K562 (cell line): ENCODE measurements around the gene MED16. TPM values are rescaled to one million over a fixed set of nuclear protein-coding genes. Genes with fewer than 3 reads are reported as not detected.

Experiments used
- ATAC-seq: fragments of 200-7000 bp; cut with Tn5 transposase; 3 replicates; pipeline ENCODE4 v1.9.1; 2020; ENCODE audit warnings: moderate library complexity
- BruUV-seq: library from RNA; stranded (reverse); fragments of 400-500 nt; replicated peaks from 2 replicates; lab custom pipeline; 2021; lab: Mats Ljungman, UMichigan
- CTCF ChIA-PET: fragments of 300-600 bp; formaldehyde crosslinking; extraction: SDS; loops from one replicate; lab custom pipeline; 2021; ENCODE audit warnings: low intra/inter-chr PET ratio; lab: Yijun Ruan, JAX
- POLR2A ChIA-PET: fragments of 300-600, 350-650 bp; sonication (Branson Sonifier 250); formaldehyde crosslinking; extraction: SDS; loops from one replicate; lab custom pipeline; 2021; ENCODE audit warnings: antibody characterized with exemption, inconsistent platforms; lab: Yijun Ruan, JAX
- DNase-seq, 4 experiments: peaks; one replicate each; pipeline versions ENCODE4 v3.0.0 to v3.0.0-alpha.2; 2011 to 2018; ENCODE audit warnings: low spot score in 3 of 4, mixed read lengths in 3 of 4; ENCODE audit errors: extremely low read depth in 1 of 4
- FAIRE-seq: peaks from 2 replicates; lab custom pipeline; 2011; peaks lifted over from hg19 to GRCh38; lab: Jason Lieb, UNC
- H2AFZ ChIP-seq: 2 replicates; pipeline ENCODE4 v1.6.0; 2011; ENCODE audit warnings: low read depth, low read length, control low read depth, inconsistent platforms
- H3K27ac ChIP-seq: fragments of 200-600 bp; 3 replicates; pipeline ENCODE4 v1.8.0; 2011; ENCODE audit warnings: low read depth, mild to moderate bottlenecking, control low read depth, inconsistent platforms, low read length, moderate library complexity, mixed read lengths; ENCODE audit errors: extremely low read depth
- H3K27me3 ChIP-seq, 2 experiments: fragments of 300-600 bp in 1 of 2; 2 replicates in 1 of 2; 3 replicates in 1 of 2; pipeline versions ENCODE4 v1.6.0 to v1.8.0; 2011; ENCODE audit warnings: inconsistent platforms in 2 of 2, low read length in 2 of 2, mild to moderate bottlenecking in 1 of 2, mixed read lengths in 1 of 2, moderate library complexity in 1 of 2; ENCODE audit not compliant: control insufficient read depth in 2 of 2, insufficient read depth in 2 of 2
- H3K36me3 ChIP-seq: fragments of 300-600 bp; 3 replicates; pipeline ENCODE4 v1.8.0; 2011; ENCODE audit warnings: mild to moderate bottlenecking, low read length, inconsistent platforms; ENCODE audit not compliant: control insufficient read depth, insufficient read depth
- H3K4me1 ChIP-seq, 2 experiments: fragments of 200-600 bp in 1 of 2; replicated peaks in 1 of 2; 2 replicates in 1 of 2; 3 replicates in 1 of 2; pipeline versions ENCODE4 v1.5.1 to v1.8.0; 2011; ENCODE audit warnings: inconsistent platforms in 2 of 2, low read length in 2 of 2, mild to moderate bottlenecking in 1 of 2, mixed read lengths in 1 of 2, moderate library complexity in 1 of 2; ENCODE audit not compliant: control insufficient read depth in 2 of 2, insufficient read depth in 2 of 2
- H3K4me2 ChIP-seq: 2 replicates; pipeline ENCODE4 v1.6.1; 2011; ENCODE audit warnings: low read length, control low read depth, inconsistent platforms, mixed read lengths; ENCODE audit not compliant: insufficient read depth
- H3K4me3 ChIP-seq: fragments of 200-600 bp; sonication (generic), shearing (Covaris generic); 2 replicates; pipeline ENCODE4 v1.5.1; 2016; ENCODE audit warnings: control low read depth, inconsistent platforms
- H3K79me2 ChIP-seq: fragments of 200-600 bp; 3 replicates; pipeline ENCODE4 v1.8.0; 2011; ENCODE audit warnings: low read length, inconsistent platforms; ENCODE audit not compliant: control insufficient read depth, insufficient read depth
- H3K9ac ChIP-seq, 2 experiments: 2 replicates each; pipeline versions ENCODE4 v1.6.0 to v1.6.1; 2011; ENCODE audit warnings: low read depth in 2 of 2, low read length in 2 of 2, control low read depth in 1 of 2, inconsistent platforms in 1 of 2, mild to moderate bottlenecking in 1 of 2, mixed read lengths in 1 of 2; ENCODE audit not compliant: insufficient read depth in 1 of 2
- H3K9me1 ChIP-seq: one replicate; pipeline ENCODE4 v1.6.0; 2011; ENCODE audit warnings: inconsistent platforms, mild to moderate bottlenecking, low read length, moderate library complexity; ENCODE audit not compliant: control insufficient read depth, insufficient read depth
- H3K9me3 ChIP-seq: replicated peaks from 2 replicates; pipeline ENCODE4 v1.5.1; 2011; ENCODE audit warnings: low read depth, low read length, inconsistent platforms; ENCODE audit not compliant: control insufficient read depth, insufficient read depth
- H4K20me1 ChIP-seq: replicated peaks from 2 replicates; pipeline ENCODE4 v1.6.1; 2011; ENCODE audit warnings: low read length, inconsistent platforms, mixed read lengths; ENCODE audit not compliant: control insufficient read depth, insufficient read depth
- EGR1 ChIP-seq: fragments of 450-650 bp; conservative IDR thresholded peaks from 2 replicates; pipeline ENCODE4 v1.6.1; 2017; ENCODE audit warnings: mild to moderate bottlenecking
- JUND ChIP-seq, 2 experiments: IDR thresholded peaks; 2 replicates in 1 of 2; 3 replicates in 1 of 2; pipeline ENCODE4 v1.6.1; 2011; ENCODE audit warnings: borderline replicate concordance in 2 of 2, low read depth in 2 of 2, low read length in 2 of 2, improper control_type of control experiment in 1 of 2, missing biosample characterization in 1 of 2, missing genetic modification characterization in 1 of 2, missing genetic modification reagents in 1 of 2
- PCBP2 ChIP-seq: fragments of 200-400 bp; formaldehyde crosslinking; IDR thresholded peaks from 2 replicates; pipeline ENCODE4 v1.6.1; 2018; ENCODE audit warnings: low read length, low read depth, mild to moderate bottlenecking, moderate library complexity; ENCODE audit not compliant: poor library complexity, severe bottlenecking
- SAFB ChIP-seq: fragments of 200-400 bp; formaldehyde crosslinking; IDR thresholded peaks from 2 replicates; pipeline ENCODE4 v1.6.1; 2017; ENCODE audit warnings: low read depth, low read length, borderline replicate concordance
- SAFB2 ChIP-seq: fragments of 200-400 bp; formaldehyde crosslinking; IDR thresholded peaks from 2 replicates; pipeline ENCODE4 v1.6.1; 2018; ENCODE audit warnings: borderline replicate concordance, low read length, low read depth, moderate library complexity; ENCODE audit not compliant: severe bottlenecking
- SMAD2 ChIP-seq: fragments of 150-350 bp; IDR thresholded peaks from 2 replicates; pipeline ENCODE4 v1.6.1; 2014; ENCODE audit warnings: low read depth, mild to moderate bottlenecking, low read length
- ZBTB7A ChIP-seq: IDR thresholded peaks from 2 replicates; pipeline ENCODE4 v1.6.1; 2011; ENCODE audit warnings: low read depth, mild to moderate bottlenecking, low read length, moderate library complexity, borderline replicate concordance; ENCODE audit not compliant: control insufficient read depth
- ZNF584 ChIP-seq: fragments of 200-800 bp; sonication (Bioruptor generic); IDR thresholded peaks from 2 replicates; pipeline ENCODE4 v1.6.1; 2016; ENCODE audit warnings: low read depth, mild to moderate bottlenecking, missing genetic modification characterization, missing compliant biosample characterization
- WGBS: fragments of 100-300 bp; shearing (Covaris generic); methylation state at CpG from one replicate; pipeline ENCODE4 v1.1.6; 2016; ENCODE audit warnings: low coverage, mixed read lengths; ENCODE audit not compliant: insufficient coverage; ENCODE audit errors: missing lambda C conversion rate; 5-methylcytosine and 5-hydroxymethylcytosine counted together
- in situ Hi-C: fragments of 300-500 bp; cut with MboI; formaldehyde crosslinking; loops from 4 replicates; pipeline ENCODE4 v1.15.0; 2018; ENCODE audit warnings: inconsistent platforms, mixed read lengths
- intact Hi-C: fragments of 100-400 bp; cut with micrococcal nuclease; formaldehyde crosslinking; loops from 2 replicates; pipeline ENCODE4 v1.14.2; 2022
- polyA plus RNA-seq, 8 experiments: library from polyadenylated mRNA; depleted of rRNA in 4 of 8; stranded (reverse) in 5 of 8; unstranded in 3 of 8; fragments of >200 nt; fragmentation: Nextera tagmentation in 2 of 8; fragmentation: Illumina TruSeq in 1 of 8; extraction: Ambion mirVana in 2 of 8; extraction: Trizol in 1 of 8; gene quantifications; 2 replicates each; pipeline versions ENCODE4 v1.2.1 to v1.2.3, GENCODE V29; 2011 to 2014; ENCODE audit warnings: inconsistent platforms in 1 of 8, missing spikeins in 1 of 8
- total RNA-seq, 7 experiments: library from RNA; depleted of rRNA in 6 of 7; stranded (reverse); fragments of >200 nt in 6 of 7; fragmentation: Illumina TruSeq in 2 of 7; extraction: Trizol in 2 of 7; gene quantifications; 2 replicates each; pipeline versions ENCODE4 v1.2.1 to v1.2.3, GENCODE V29; 2011 to 2021; ENCODE audit warnings: low replicate concordance in 1 of 7
- TF ChIP-seq, protein P1 (sequence below): fragments of 250-450 bp; sonication (Bioruptor Pico); IDR thresholded peaks from 2 replicates; pipeline ENCODE4 v1.8.0; 2022; ENCODE audit warnings: inconsistent platforms
- TF ChIP-seq, protein P2 (sequence below): sonication (generic); formaldehyde crosslinking; IDR thresholded peaks from 2 replicates; pipeline ENCODE4 v1.8.1; 2023; ENCODE audit warnings: mild to moderate bottlenecking, missing genetic modification reagents
- TF ChIP-seq, protein P3 (sequence below), 3 experiments: fragments of 200-800 bp in 1 of 3; sonication (Bioruptor generic) in 1 of 3; sonication (generic) in 1 of 3; formaldehyde crosslinking in 1 of 3; IDR thresholded peaks; 2 replicates each; pipeline versions ENCODE4 v1.6.1 to v1.8.0; 2016 to 2022; ENCODE audit warnings: mild to moderate bottlenecking in 2 of 3, missing compliant biosample characterization in 2 of 3, missing genetic modification characterization in 2 of 3, missing genetic modification reagents in 1 of 3

Gene MED16
- total and polyA plus RNA-seq, 9 of the 15 experiments (the other 6 are each of a cell fraction or from before 2014, with no cell fraction given): 0.89 to 59.9 (median 8.6) TPM

DNA sequence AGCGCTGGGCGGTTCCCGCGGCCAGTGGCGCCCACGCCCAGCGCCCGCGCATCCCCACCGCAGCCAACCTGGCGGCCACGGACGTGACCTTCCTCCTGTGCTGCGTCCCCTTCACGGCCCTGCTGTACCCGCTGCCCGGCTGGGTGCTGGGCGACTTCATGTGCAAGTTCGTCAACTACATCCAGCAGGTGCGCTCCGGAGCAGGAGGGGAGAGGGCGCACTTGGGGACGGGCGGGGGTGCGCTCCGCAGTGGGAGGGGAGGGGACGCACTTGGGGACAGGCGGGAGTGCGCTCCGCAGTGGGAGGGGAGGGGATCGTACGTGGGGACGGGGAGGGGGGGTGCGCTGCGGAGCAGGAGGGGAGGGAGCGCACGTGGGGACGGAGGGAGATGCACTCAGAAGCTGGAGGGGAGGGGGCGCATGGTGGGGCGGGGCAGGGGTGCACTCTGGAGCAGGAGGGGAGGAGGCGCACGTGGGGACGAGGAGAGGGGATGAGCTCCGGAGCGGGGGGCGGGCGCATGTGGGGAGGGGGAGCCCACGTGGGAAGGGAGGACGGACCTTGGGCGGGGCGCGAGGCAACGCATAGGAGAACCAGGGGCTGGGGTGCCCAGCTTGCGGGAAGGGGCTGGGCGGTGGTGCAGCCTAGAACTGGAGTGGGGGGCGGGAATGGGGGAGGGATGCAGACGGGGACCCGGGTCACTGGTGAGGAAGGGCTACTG is 25.7 kb upstream of the MED16 start:
- peak overlapping the region; percentile 84 for H3K4me2 ChIP-seq
- TF ChIP-seq SAFB: peak; percentile 59; the same call in 1 of the 2 replicates
- TF ChIP-seq ZBTB7A: peak; percentile 30; the same call in 1 of the 2 replicates
- no peak for TF ChIP-seq PCBP2
- TF ChIP-seq, protein P1, sequence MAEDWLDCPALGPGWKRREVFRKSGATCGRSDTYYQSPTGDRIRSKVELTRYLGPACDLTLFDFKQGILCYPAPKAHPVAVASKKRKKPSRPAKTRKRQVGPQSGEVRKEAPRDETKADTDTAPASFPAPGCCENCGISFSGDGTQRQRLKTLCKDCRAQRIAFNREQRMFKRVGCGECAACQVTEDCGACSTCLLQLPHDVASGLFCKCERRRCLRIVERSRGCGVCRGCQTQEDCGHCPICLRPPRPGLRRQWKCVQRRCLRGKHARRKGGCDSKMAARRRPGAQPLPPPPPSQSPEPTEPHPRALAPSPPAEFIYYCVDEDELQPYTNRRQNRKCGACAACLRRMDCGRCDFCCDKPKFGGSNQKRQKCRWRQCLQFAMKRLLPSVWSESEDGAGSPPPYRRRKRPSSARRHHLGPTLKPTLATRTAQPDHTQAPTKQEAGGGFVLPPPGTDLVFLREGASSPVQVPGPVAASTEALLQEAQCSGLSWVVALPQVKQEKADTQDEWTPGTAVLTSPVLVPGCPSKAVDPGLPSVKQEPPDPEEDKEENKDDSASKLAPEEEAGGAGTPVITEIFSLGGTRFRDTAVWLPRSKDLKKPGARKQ (CRISPR knock-in tag): no peak
- TF ChIP-seq, protein P2, sequence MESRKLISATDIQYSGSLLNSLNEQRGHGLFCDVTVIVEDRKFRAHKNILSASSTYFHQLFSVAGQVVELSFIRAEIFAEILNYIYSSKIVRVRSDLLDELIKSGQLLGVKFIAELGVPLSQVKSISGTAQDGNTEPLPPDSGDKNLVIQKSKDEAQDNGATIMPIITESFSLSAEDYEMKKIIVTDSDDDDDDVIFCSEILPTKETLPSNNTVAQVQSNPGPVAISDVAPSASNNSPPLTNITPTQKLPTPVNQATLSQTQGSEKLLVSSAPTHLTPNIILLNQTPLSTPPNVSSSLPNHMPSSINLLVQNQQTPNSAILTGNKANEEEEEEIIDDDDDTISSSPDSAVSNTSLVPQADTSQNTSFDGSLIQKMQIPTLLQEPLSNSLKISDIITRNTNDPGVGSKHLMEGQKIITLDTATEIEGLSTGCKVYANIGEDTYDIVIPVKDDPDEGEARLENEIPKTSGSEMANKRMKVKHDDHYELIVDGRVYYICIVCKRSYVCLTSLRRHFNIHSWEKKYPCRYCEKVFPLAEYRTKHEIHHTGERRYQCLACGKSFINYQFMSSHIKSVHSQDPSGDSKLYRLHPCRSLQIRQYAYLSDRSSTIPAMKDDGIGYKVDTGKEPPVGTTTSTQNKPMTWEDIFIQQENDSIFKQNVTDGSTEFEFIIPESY (CRISPR knock-in tag): peak; percentile 81
- TF ChIP-seq, protein P3, sequence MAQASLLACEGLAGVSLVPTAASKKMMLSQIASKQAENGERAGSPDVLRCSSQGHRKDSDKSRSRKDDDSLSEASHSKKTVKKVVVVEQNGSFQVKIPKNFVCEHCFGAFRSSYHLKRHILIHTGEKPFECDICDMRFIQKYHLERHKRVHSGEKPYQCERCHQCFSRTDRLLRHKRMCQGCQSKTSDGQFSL (CRISPR knock-in tag; IDR thresholded peaks at IDR 0.05): peak; percentile 66; the same call in 1 of the 2 replicates
- TF ChIP-seq, protein P3 (tag; IDR thresholded peaks at IDR 0.05): no peak
- TF ChIP-seq SAFB2: no peak
- TF ChIP-seq ZNF584 (CRISPR knock-in tag): no peak
- TF ChIP-seq SMAD2: no peak
- TF ChIP-seq JUND (IDR thresholded peaks at IDR 0.05; ENCODE audit: borderline replicate concordance, low read depth, low read length): no peak
- no peak for TF ChIP-seq JUND (tag; IDR thresholded peaks at IDR 0.05; ENCODE audit: borderline replicate concordance, low read depth, low read length)
- TF ChIP-seq EGR1: peak; percentile 48
- TF ChIP-seq, all 486 proteins: peak for 5
- BruUV-seq: no TSS peak
- in situ Hi-C loops: no loop called here
- 15% methylated on average over 17 of the region's 58 CpGs for WGBS
- peaks cover 8% of the 10 kb centered on the region; the same call in 1 of the 3 replicates for H3K36me3 ChIP-seq
- H2AFZ ChIP-seq: peak overlapping the region; percentile 83
- intact Hi-C loops: no loop called here
- FAIRE-seq (no peak), ATAC-seq (no peak), DNase-seq (peak in 1 of 4 experiments; percentile 40)
- peak overlapping the region; percentile 65 for H3K4me3 ChIP-seq
- peaks cover 33% of the 10 kb centered on the region for H3K79me2 ChIP-seq
- no peaks in the 10 kb centered on the region for H3K9me3 ChIP-seq
- ChIA-PET CTCF (interaction anchor here (0.7 to 8.8 kb wide), 6 partner anchors 25 to 148 kb away, joined by 3 to 158 read pairs (median 8); partner anchors contain the start of genes MED16, RNU6-9 and WDR18), POLR2A (interaction anchor here (0.6 kb wide), 2 partner anchors 28 to 71 kb away, joined by 3 read pairs; no protein-coding TSS in a partner anchor)
- peak overlapping the region; percentile 83 to 94 for H3K9ac ChIP-seq
- peak overlapping the region; percentile 89; the same call in 2 of the 3 replicates for H3K27ac ChIP-seq
- H4K20me1 ChIP-seq: no peaks in the 10 kb centered on the region
- peaks cover 9 to 70% of the 10 kb centered on the region in 2 experiments; a peak in 4 of 5 replicates for H3K4me1 ChIP-seq
- H3K27me3 ChIP-seq: no peaks in the 10 kb centered on the region
- no peaks in the 10 kb centered on the region for H3K9me1 ChIP-seq
